ENCODE data around the gene RBBP8. TPM values are rescaled to one million over a fixed set of nuclear protein-coding genes. Genes with fewer than 3 reads are reported as not detected.
"Not testable (repeated sequence)": the region's sequence is repeated elsewhere in the genome, so short reads cannot be mapped to it uniquely, and the experiment has no call there.

Gene RBBP8
- total and polyA plus RNA-seq, 10 of the 15 experiments (the other 5 are each of a cell fraction or from before 2014, with no cell fraction given), result 46.2 to 82.3 (median 68.7) TPM

DNA sequence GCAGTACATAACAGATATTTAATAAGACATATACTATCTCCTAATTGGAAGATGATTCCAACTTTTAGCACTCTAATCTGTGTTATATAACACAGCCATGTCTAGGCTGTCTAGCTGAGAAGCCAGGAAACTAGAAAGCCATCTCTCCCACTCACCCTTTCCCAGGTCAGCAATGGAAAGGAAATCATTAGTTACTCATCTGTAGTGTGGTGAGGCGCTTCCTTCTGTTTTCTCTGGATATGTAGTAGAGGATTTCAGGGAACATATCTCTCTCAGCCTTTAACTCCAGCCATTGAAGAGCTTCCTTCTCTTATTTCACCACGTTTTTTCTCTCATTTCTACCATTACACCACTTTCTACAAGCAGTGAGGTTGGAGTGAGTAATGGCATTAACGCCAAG lies 19.4 kb downstream of the RBBP8 start:
- ATAC-seq (no peak), DNase-seq (ENCODE audit: low read depth, low spot score) (no peak), FAIRE-seq (no peak)
- ChIA-PET CTCF (interaction anchor here (0.8 to 1.8 kb wide), 2 partner anchors 8 to 39 kb away, joined by 3 to 6 read pairs; no protein-coding TSS in a partner anchor), SMC1A (ENCODE audit: uncharacterized antibody, unreplicated experiment) (no interaction called here), POLR2A (no interaction called here), RAD21 (ENCODE audit: unreplicated experiment) (no interaction called here)
- no peak overlapping the region for H3K9ac ChIP-seq (ENCODE audit: control insufficient read depth, insufficient read depth, low read length)
- TF ChIP-seq NFYB (IDR thresholded peaks at IDR 0.05; ENCODE audit: insufficient read depth, low read depth, low read length) (no peak), REST (IDR thresholded peaks at IDR 0.05; ENCODE audit: low read depth, low read length) (no peak)
- no peak overlapping the region for H3K27ac ChIP-seq (ENCODE audit: control insufficient read depth, insufficient read depth)
- BruUV-seq (replicated peaks), result no TSS peak
- H3K27me3 ChIP-seq (replicated peaks in 1 of 2; ENCODE audit: control insufficient read depth in 2 of 2, insufficient read depth in 2 of 2, low read length in 1 of 2), result no peaks in the 10 kb centered on the region
- no peaks in the 10 kb centered on the region for H4K20me1 ChIP-seq (ENCODE audit: control insufficient read depth, insufficient read depth)
- intact Hi-C loops (cut with micrococcal nuclease; ENCODE audit: unreplicated experiment) (no loop called here), in situ Hi-C loops (cut with MboI) (loop anchor here (10.0 to 25.0 kb wide), 2 partner anchors 58 to 1890 kb away; no protein-coding TSS in a partner anchor)
- H3K4me2 ChIP-seq (ENCODE audit: control insufficient read depth, insufficient read depth), result no peak overlapping the region
- H3K4me3 ChIP-seq, result no peak overlapping the region
- H3K9me3 ChIP-seq (replicated peaks; ENCODE audit: control insufficient read depth, insufficient read depth, low read length), result no peaks in the 10 kb centered on the region
- 88% methylated on average over 3 of the region's 3 CpGs for WGBS (ENCODE audit: insufficient coverage, insufficient replicate concordance, low lambda C conversion rate, missing lambda C conversion rate)
- no peaks in the 10 kb centered on the region for H3K79me2 ChIP-seq (ENCODE audit: control insufficient read depth, insufficient read depth, low read length)
- H2AFZ ChIP-seq (ENCODE audit: control insufficient read depth, low read depth, low read length), result no peak overlapping the region
- peaks cover 5 to 9% of the 10 kb centered on the region in 2 experiments; a peak in 1 of 4 replicates for H3K36me3 ChIP-seq (ENCODE audit: control insufficient read depth in 2 of 2, insufficient read depth in 2 of 2, low read length in 1 of 2)
- no peaks in the 10 kb centered on the region for H3K4me1 ChIP-seq (ENCODE audit: control insufficient read depth, insufficient read depth, low read length)

GRCh38 chr18:22953982-22954381 lies 20.9 kb downstream of the RBBP8 start:
- H3K4me2 ChIP-seq (ENCODE audit: control insufficient read depth, insufficient read depth); BruUV-seq (replicated peaks); H3K27ac ChIP-seq (ENCODE audit: control insufficient read depth, insufficient read depth); SMC1A ChIA-PET (ENCODE audit: uncharacterized antibody, unreplicated experiment); H3K9ac ChIP-seq (ENCODE audit: control insufficient read depth, insufficient read depth, low read length); DNase-seq (ENCODE audit: low read depth, low spot score); CTCF ChIA-PET; H3K27me3 ChIP-seq (replicated peaks in 1 of 2; ENCODE audit: control insufficient read depth in 2 of 2, insufficient read depth in 2 of 2, low read length in 1 of 2); H3K36me3 ChIP-seq (ENCODE audit: control insufficient read depth in 2 of 2, insufficient read depth in 2 of 2, low read length in 1 of 2); RAD21 ChIA-PET (ENCODE audit: unreplicated experiment); ATAC-seq; FAIRE-seq; intact Hi-C loops (cut with micrococcal nuclease; ENCODE audit: unreplicated experiment); POLR2A ChIA-PET; H3K9me3 ChIP-seq (replicated peaks; ENCODE audit: control insufficient read depth, insufficient read depth, low read length); H2AFZ ChIP-seq (ENCODE audit: control insufficient read depth, low read depth, low read length); H3K4me3 ChIP-seq; H3K4me1 ChIP-seq (ENCODE audit: control insufficient read depth, insufficient read depth, low read length); H4K20me1 ChIP-seq (ENCODE audit: control insufficient read depth, insufficient read depth); H3K79me2 ChIP-seq (ENCODE audit: control insufficient read depth, insufficient read depth, low read length): not testable (repeated sequence)
- in situ Hi-C loops (cut with MboI), result loop anchor here (10.0 to 25.0 kb wide), 2 partner anchors 59 to 1892 kb away; no protein-coding TSS in a partner anchor
- WGBS (ENCODE audit: insufficient coverage, insufficient replicate concordance, low lambda C conversion rate, missing lambda C conversion rate), result 96% methylated on average over 4 of the region's 4 CpGs
